HL-60 (cell line): ENCODE data around the gene PRICKLE2.

Source experiments
- DNase-seq, 2 experiments: peaks; one replicate each; pipeline ENCODE4 v3.0.0-alpha.2; 2010 to 2020; ENCODE audit warnings: low read depth in 1 of 2, low spot score in 1 of 2
- H3K27ac ChIP-seq: fragments of 250-450 bp; sonication (Bioruptor Pico); replicated peaks from 2 replicates; pipeline ENCODE4 v1.5.1; 2020; ENCODE audit warnings: mild to moderate bottlenecking, moderate library complexity
- H3K27me3 ChIP-seq: fragments of 250-450 bp; sonication (Bioruptor Pico); 2 replicates; pipeline ENCODE4 v1.5.1; 2021; ENCODE audit warnings: mild to moderate bottlenecking, moderate library complexity; ENCODE audit not compliant: insufficient read depth, poor library complexity, severe bottlenecking
- H3K4me3 ChIP-seq: replicated peaks from 2 replicates; pipeline ENCODE4 v1.5.1; 2011; ENCODE audit warnings: mild to moderate bottlenecking, control low read depth, low read length; ENCODE audit not compliant: insufficient read depth
- CTCF ChIP-seq: IDR thresholded peaks from one replicate; pipeline ENCODE4 v1.5.1; 2011; ENCODE audit warnings: low read length, control low read depth, inconsistent platforms; ENCODE audit not compliant: insufficient read depth
- GABPA ChIP-seq: IDR thresholded peaks from 2 replicates; pipeline ENCODE4 v1.6.1; 2012; ENCODE audit warnings: low read depth
- POLR2AphosphoS5 ChIP-seq: IDR thresholded peaks from 2 replicates; pipeline ENCODE4 v1.6.1; 2012; ENCODE audit warnings: low read depth
- REST ChIP-seq: IDR thresholded peaks from 2 replicates; pipeline ENCODE4 v1.6.1; 2012; ENCODE audit warnings: low read depth; ENCODE audit not compliant: insufficient replicate concordance
- SPI1 ChIP-seq: IDR thresholded peaks from 2 replicates; pipeline ENCODE4 v1.6.1; 2012; ENCODE audit warnings: low read depth, mild to moderate bottlenecking, borderline replicate concordance

PRICKLE2 gene

GRCh38 chr3:64216274-64217147 lies 8.8 kb downstream of the PRICKLE2 start:
- DNase-seq: no peak
- H3K4me3 ChIP-seq: no peak overlapping the region
- TF ChIP-seq GABPA (no peak), CTCF (no peak), REST (no peak), SPI1 (no peak), POLR2AphosphoS5 (no peak)
- no peak overlapping the region for H3K27ac ChIP-seq
- H3K27me3 ChIP-seq: no peaks in the 10 kb centered on the region

GRCh38 chr3:64215559-64215958 lies 9.7 kb downstream of the PRICKLE2 start:
- peaks cover 4% of the 10 kb centered on the region for H3K27me3 ChIP-seq
- no peak overlapping the region for H3K27ac ChIP-seq
- no peak for DNase-seq
- TF ChIP-seq REST: no peak
- no peak for TF ChIP-seq CTCF
- TF ChIP-seq GABPA: no peak
- TF ChIP-seq SPI1: no peak
- TF ChIP-seq POLR2AphosphoS5: no peak
- no peak overlapping the region for H3K4me3 ChIP-seq

- Histone ChIP-seq H3K4me3 (no peak overlapping the region), H3K27ac (no peak overlapping the region), H3K27me3 (peaks cover 4% of the 10 kb centered on the region)
- DNase-seq: no peak
- TF ChIP-seq CTCF: no peak
- no peak for TF ChIP-seq POLR2AphosphoS5
- TF ChIP-seq REST: no peak
- no peak for TF ChIP-seq GABPA
- no peak for TF ChIP-seq SPI1
Measured at GRCh38 chr3:64215103-64215502, 10.2 kb downstream of the PRICKLE2 start.
